HepG2 (cell line): ENCODE data around the gene TST. TPM values are rescaled to one million over a fixed set of nuclear protein-coding genes. Genes with fewer than 3 reads are reported as not detected.

Experiments used
- HNF4A ChIP-seq: sonication (generic); formaldehyde crosslinking; IDR thresholded peaks from 2 replicates; pipeline ENCODE4 v1.4.0; 2020; ENCODE audit warnings: missing genetic modification reagents
- HOXA3 ChIP-seq: sonication (generic); formaldehyde crosslinking; IDR thresholded peaks from 2 replicates; pipeline ENCODE4 v1.5.0; 2020; ENCODE audit warnings: missing genetic modification reagents
- ISL2 ChIP-seq: sonication (generic); formaldehyde crosslinking; IDR thresholded peaks from 2 replicates; pipeline ENCODE4 v1.5.0; 2020; ENCODE audit warnings: missing genetic modification reagents
- PBX3 ChIP-seq: sonication (generic); formaldehyde crosslinking; IDR thresholded peaks from 2 replicates; pipeline ENCODE4 v1.8.1; 2023; ENCODE audit warnings: missing genetic modification reagents, inconsistent platforms, borderline replicate concordance
- PRDM15 ChIP-seq: sonication (generic); formaldehyde crosslinking; IDR thresholded peaks from 2 replicates; pipeline ENCODE4 v1.4.0; 2020; ENCODE audit warnings: missing genetic modification reagents
- RBFOX2 ChIP-seq: fragments of 200-400 bp; formaldehyde crosslinking; IDR thresholded peaks from 2 replicates; pipeline ENCODE4 v1.6.1; 2017; ENCODE audit warnings: low read depth, mild to moderate bottlenecking, low read length
- SALL2 ChIP-seq: sonication (generic); formaldehyde crosslinking; IDR thresholded peaks from 2 replicates; pipeline ENCODE4 v1.8.1; 2023; ENCODE audit warnings: mild to moderate bottlenecking, missing genetic modification reagents, inconsistent platforms
- SUZ12 ChIP-seq: fragments of 150-350 bp; IDR thresholded peaks from 2 replicates; pipeline ENCODE4 v1.6.1; 2014; ENCODE audit warnings: low read depth, low read length
- ZBTB20 ChIP-seq: sonication (generic); formaldehyde crosslinking; IDR thresholded peaks from 2 replicates; pipeline ENCODE4 v1.8.1; 2023; ENCODE audit warnings: missing genetic modification reagents, low read depth, mild to moderate bottlenecking, borderline replicate concordance
- ZFX ChIP-seq: sonication (generic); formaldehyde crosslinking; IDR thresholded peaks from 2 replicates; pipeline ENCODE4 v1.4.0; 2020; ENCODE audit warnings: mild to moderate bottlenecking, low read depth, missing genetic modification reagents, moderate library complexity
- ZNF251 ChIP-seq: sonication (generic); formaldehyde crosslinking; IDR thresholded peaks from 2 replicates; pipeline ENCODE4 v1.9.0; 2021; ENCODE audit warnings: mild to moderate bottlenecking, missing genetic modification reagents
- ZNF274 ChIP-seq: sonication (generic); formaldehyde crosslinking; IDR thresholded peaks from 2 replicates; pipeline ENCODE4 v1.5.1; 2020; ENCODE audit warnings: mild to moderate bottlenecking, missing genetic modification reagents
- ZNF318 ChIP-seq: sonication (generic); formaldehyde crosslinking; IDR thresholded peaks from 2 replicates; pipeline ENCODE4 v1.4.0; 2020; ENCODE audit warnings: mild to moderate bottlenecking, missing genetic modification reagents
- ZNF431 ChIP-seq: sonication (generic); formaldehyde crosslinking; IDR thresholded peaks from 2 replicates; pipeline ENCODE4 v1.9.0; 2022; ENCODE audit warnings: missing genetic modification reagents, low read depth, mild to moderate bottlenecking, borderline replicate concordance
- ZNF614 ChIP-seq: IDR thresholded peaks from 2 replicates; pipeline ENCODE4 v1.6.1; 2018; ENCODE audit warnings: missing biosample characterization, missing genetic modification reagents, inconsistent platforms, borderline replicate concordance
- polyA plus RNA-seq, 8 experiments: library from polyadenylated mRNA; depleted of rRNA in 3 of 8; stranded (reverse) in 7 of 8; unstranded in 1 of 8; fragments of >200 nt; fragmentation: Illumina TruSeq in 4 of 8; extraction: Trizol in 4 of 8; gene quantifications; 2 replicates each; pipeline versions ENCODE4 v1.2.1 to v1.2.3, GENCODE V29; 2011 to 2016; ENCODE audit warnings: low read depth in 4 of 8, missing spikeins in 1 of 8, mixed read lengths in 1 of 8; ENCODE audit not compliant: insufficient read depth in 1 of 8
- total RNA-seq, 5 experiments: library from RNA; depleted of rRNA; stranded (reverse); fragments of >200 nt; fragmentation: Illumina TruSeq; extraction: Trizol; gene quantifications; 2 replicates each; pipeline ENCODE4 v1.2.3, GENCODE V29; 2016; ENCODE audit warnings: low read depth in 1 of 5

TST gene
- total and polyA plus RNA-seq, 2 of the 13 experiments (the other 11 are each of a cell fraction or from before 2014, with no cell fraction given) = 44.6 to 63.6 TPM

DNA sequence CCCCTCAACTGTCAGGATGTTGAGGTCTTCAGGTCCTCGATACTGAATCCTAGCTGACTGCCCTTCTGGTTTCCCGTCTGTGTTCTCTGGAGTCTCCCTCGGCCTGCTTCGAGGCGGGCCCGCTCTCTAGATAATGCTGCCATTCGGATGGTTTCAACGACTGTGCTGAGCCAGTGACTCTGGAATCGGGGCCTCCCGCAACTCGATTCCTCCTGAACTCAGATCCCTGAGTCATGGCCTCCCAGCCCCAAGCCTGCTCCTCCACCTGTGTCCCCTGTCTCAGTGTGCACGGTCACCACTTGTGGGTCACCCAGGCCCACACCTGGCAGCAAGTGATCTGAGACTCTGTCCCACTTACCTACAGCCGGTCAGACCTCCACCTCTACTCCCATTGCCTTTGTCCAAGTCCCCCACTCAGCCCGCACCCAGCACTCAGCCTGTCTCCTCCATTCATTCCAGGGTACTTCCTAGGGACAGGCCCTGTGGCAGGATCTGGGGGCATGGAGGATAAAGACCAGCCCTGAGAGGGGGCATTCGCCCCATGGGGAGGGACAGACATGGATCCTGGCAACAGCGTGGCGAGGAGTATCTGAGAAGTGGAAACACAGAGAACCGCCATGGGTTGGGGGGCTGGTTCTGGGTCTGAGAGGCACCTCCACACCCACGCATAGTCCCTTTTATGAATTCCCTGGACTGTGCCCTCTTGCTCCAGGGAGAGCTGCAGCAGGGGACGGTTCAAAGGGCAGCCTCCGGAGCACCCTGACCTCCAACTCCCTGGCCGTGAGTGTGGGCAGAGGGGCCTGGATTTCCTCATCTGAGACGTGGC is 14.6 kb upstream of the TST start (continued):
- TF ChIP-seq PBX3 (CRISPR knock-in tag) = no peak
- TF ChIP-seq ZNF251 (CRISPR knock-in tag) = no peak
- no peak for TF ChIP-seq ZNF431 (CRISPR knock-in tag)
- TF ChIP-seq HNF4A = peak; percentile 98
- TF ChIP-seq RBFOX2 = peak; percentile 66
- peak; percentile 26; the same call in 1 of the 2 replicates for TF ChIP-seq ZNF614
- no peak for TF ChIP-seq PRDM15 (CRISPR knock-in tag)
- no peak for TF ChIP-seq ZBTB20 (CRISPR knock-in tag)
- TF ChIP-seq ZNF274 (CRISPR knock-in tag) = no peak
- TF ChIP-seq SALL2 (CRISPR knock-in tag) = no peak
- TF ChIP-seq ISL2 = peak; percentile 45; the same call in 1 of the 2 replicates
- TF ChIP-seq ZFX = peak; percentile 71
- no peak for TF ChIP-seq SUZ12
- TF ChIP-seq ZNF318 (CRISPR knock-in tag) = 0 out of 2 replicates have a peak, but pooled peaks have one; percentile 20
- peak; percentile 84; the same call in 1 of the 2 replicates for TF ChIP-seq HOXA3 (CRISPR knock-in tag)
